Left lobe of liver (tissue), 2 donors: ENCODE data around the gene PSMD11. TPM values are rescaled to one million over a fixed set of nuclear protein-coding genes. Genes with fewer than 3 reads are reported as not detected.
A peak's percentile ranks its signal among the peaks of the same experiment; 100 is the strongest.
"Not testable (repeated sequence)": the region's sequence is repeated elsewhere in the genome, so short reads cannot be mapped to it uniquely, and the experiment has no call there.

Source experiments
- ATAC-seq: fragments of 200-7000 bp; cut with Tn5 transposase; one replicate; pipeline ENCODE4 v1.9.1; 2020; ENCODE audit warnings: mild to moderate bottlenecking, moderate library complexity
- DNase-seq: peaks from one replicate; pipeline ENCODE4 v3.0.0-alpha.2; 2020; ENCODE audit warnings: low spot score
- total RNA-seq: library from RNA; stranded (reverse); gene quantifications from one replicate; pipeline ENCODE4 v1.2.1, GENCODE V29; 2021
- donor health status: DM: no; HTN: no; CAD: no; lungs with moderate emphysema.
- donor health status: DM: no; HTN: yes; CAD: no.

PSMD11 gene
- total RNA-seq, 1 donor from 2014 or later = 49.1 TPM

DNA sequence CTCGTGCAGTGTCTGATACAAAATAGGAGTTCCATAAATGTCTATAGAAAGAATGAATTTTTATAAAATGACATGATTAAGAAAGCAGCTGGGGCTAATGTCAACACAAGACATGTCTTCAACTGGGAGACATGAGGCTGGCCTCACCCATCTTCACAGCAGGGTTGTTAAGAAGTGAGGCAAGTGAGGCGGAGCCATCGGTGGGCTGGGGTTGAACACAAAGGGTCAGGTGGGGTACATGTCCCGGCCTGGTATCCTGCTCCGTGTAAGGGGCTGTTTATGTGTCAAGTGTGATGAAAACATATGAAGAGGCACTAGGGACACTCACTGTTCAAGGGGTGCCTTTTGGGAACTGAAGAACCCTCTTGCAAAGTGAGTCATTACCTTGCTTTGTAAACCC, 64.6 kb downstream of the PSMD11 start:
- ATAC-seq (no peak), DNase-seq (no peak)

DNA sequence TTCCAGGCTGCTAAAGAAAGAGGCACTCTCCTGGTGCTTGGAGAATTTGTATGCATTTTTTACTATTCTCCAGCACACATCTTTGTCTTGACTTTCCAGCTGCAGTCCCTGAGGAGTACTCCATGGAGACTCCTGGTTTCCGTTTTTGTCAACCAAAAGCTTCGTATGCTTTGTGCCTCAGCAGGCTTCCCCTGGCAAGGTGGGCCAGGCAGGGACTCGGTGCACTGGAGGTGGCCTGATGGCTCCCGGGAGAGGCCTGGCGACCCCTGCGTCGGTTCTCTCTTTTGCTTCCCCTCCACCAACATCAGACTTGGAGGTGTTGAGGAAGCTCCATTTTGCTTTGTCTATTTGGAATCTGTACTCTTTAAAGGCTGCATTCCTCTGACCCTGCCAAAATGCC, 66.2 kb downstream of the PSMD11 start:
- DNase-seq (no peak), ATAC-seq (no peak)

DNA sequence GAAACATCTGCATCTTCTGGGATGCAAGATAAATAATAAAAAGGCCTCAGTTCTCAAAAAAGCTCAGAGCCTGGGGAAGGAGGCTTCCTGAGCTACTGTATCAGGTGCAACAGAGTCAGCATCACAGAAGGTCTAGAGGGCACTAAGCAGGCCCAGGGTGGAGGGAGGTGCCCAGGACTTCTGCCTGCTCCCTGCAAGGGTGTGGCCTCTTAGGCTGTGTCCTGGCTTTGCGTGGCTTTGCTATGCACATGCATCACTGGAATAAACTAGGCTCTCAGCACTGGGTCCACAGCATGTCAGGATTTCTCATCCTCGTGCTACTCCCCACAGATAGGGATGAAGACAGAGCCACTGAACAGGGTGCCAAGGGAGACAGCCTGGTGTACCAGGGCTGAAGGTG, 68.0 kb downstream of the PSMD11 start:
- ATAC-seq (no peak), DNase-seq (no peak)

DNA sequence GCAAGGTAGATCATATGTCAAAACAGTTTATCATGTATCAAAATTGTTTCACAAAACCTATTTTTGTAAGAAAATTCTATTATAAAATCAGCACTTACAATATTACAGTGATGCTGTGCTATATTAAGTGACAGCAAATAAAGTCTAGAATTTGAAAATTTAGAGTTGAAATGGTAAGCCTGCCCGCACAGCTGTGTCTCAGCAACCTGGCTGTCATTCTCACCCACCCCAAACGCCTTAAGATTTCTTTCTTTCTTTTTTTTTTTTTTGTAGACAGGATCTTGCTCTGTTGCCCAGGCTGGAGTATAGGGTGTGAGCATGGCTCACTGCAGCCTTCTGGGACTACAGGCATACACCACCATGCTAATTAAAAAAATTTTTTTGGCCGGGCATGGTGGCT, 69.3 kb downstream of the PSMD11 start:
- ATAC-seq = no peak

DNA sequence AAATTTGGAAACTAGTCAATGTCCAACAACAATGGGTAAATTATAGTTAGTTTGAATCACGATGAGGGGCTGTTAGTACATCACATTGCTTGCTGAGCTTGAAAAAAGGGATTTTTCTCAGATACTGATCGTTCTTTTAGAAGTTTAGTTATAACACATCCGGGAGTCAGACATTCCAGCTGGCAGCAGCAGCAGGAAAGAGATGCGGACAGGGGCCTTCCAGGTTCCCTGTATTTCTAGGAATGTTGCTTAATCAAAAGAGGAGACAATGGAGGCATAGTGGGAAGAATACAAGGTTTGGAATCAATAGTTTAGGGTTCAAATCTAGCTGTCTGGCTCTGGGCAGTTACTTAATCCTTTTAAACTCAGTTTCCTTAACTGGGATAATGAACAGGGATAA, 70.3 kb downstream of the PSMD11 start:
- no peak for DNase-seq
- ATAC-seq = no peak

More for the DNA sequence above, 69.3 kb downstream of the PSMD11 start:
- DNase-seq = no peak

DNA sequence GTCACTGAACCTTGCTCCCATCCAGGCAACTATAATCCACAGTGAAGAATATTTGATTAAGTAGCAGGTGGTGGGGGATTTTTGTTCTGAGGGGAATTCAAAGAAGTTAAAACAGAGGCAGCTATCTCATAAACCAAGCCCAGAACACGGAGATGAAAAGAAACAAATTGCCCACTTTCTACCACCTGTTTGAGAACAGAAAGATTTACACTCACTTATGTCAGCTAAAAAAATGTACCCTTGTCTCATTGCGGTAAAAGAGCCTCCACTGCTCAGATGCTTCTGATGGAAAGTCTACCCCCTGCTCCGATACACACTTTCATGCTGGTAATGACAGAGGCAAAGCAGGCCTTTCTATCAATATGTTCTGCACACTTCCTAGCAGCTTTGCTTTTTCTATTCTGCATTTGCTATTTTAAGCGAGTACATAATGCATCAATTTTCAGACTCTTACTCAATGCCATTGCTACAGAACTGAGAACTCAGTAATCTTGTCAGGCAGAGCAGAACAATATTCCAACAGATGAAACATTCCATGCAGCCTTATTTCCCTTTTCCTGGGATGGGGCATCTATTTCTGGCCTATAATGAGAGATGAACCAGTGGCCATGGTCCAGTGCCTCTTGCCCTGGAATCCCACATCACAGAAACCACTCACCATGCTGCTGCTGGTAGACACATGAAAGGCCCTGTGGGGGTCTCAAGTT, 71.5 kb downstream of the PSMD11 start:
- no peak for ATAC-seq
- DNase-seq = no peak

DNA sequence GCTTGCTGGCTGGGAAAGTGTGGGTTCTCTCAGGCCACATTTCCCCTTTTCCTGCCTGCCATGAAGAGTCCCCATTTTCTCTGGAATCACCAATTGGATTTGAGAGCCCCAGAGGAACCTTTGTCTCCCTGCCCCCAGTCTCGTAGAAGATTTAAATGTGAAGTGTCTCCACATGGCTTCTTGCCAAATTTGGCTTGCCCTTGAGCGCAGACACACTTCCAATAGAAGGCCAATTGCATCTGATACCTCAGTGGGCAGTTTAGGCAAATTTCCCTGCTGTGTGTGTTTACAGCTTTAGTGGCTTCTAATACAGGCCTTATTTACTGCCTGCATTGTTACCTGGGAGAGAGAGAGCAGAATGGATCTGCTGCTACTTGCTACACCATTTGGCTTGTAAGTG, 72.1 kb downstream of the PSMD11 start:
- ATAC-seq (no peak), DNase-seq (no peak)

DNA sequence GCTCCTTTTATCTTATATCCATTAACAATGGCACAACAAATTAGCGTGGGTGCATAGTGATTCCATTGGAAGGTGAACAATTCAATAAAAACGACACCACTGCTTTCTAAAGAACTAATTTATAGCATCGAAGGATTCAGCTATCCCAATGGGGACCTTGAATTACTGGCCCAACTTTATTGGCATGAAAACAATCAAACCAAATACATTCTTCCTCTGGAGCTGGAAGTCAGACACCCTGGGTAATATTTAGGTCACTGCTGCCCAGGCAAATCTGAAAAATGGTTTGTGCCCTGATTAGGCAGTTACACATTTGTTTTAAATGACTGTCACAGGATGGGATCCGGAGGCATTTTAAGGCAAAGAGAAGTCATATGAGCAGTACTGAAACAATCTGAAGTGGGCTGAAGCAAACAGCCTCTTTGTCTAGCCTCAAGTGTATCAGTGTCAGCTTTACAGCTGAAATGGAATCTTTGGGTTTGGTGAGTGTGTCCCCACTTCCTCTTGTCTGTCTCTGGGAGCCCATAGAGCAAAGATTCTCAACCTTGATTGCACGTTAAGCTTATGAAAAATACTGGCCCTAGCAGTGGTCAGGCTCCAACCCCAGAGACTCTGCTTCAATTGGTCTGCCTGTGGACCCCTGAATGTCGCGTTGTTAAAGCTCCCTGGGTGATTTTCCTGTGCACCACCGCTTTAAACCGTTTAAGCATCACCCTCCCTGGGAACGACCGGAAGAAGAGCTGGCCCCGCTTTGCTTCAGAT, 72.8 kb downstream of the PSMD11 start:
- DNase-seq (no peak), ATAC-seq (no peak)

DNA sequence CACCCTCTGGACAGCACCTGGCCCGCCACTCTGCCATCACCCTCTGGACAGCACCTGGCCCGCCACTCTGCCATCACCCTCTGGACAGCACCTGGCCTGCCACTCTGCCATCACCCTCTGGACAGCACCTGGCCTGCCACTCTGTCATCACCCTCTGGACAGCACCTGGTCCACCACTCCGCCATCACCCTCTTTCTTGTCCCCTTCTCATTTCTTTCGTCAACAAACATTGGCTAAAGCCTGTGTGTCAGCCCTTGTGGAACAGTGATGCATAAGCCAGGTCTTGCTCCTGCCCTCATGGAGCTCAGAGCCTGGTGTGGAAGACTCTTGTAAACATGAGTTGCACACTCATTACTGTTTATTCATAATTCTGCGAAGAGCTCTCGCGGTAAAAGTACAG, 73.7 kb downstream of the PSMD11 start:
- ATAC-seq (no peak), DNase-seq (no peak)

DNA sequence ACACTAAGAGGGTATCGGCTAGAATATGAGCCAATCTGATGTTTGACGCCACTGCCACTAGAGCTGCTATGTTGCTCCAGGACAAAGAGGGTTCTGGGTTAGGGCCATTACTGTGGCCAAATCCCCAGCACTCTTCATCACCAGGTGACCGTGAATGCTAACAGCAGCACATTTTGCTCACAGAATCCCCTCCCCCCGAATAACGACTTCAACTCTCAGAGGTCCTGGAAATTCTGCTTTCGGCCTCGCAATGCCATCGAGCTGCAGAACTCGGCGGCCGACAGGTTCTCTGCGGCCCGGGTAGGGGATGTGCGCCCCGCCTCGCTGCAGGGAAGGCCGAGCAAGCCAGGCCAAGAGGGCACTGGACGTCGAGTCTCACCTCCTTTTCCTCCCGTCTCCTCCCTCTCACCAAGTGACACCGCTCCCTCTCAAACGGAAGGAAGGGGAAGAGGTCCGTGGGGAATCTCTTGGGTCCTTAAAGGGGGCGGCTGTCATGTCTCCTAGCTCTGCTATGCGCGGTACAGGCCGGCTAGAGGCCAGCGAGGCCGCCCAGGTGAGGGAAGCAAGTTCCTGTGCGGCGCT, 74.4 kb downstream of the PSMD11 start:
- no peak for DNase-seq
- no peak for ATAC-seq

DNA sequence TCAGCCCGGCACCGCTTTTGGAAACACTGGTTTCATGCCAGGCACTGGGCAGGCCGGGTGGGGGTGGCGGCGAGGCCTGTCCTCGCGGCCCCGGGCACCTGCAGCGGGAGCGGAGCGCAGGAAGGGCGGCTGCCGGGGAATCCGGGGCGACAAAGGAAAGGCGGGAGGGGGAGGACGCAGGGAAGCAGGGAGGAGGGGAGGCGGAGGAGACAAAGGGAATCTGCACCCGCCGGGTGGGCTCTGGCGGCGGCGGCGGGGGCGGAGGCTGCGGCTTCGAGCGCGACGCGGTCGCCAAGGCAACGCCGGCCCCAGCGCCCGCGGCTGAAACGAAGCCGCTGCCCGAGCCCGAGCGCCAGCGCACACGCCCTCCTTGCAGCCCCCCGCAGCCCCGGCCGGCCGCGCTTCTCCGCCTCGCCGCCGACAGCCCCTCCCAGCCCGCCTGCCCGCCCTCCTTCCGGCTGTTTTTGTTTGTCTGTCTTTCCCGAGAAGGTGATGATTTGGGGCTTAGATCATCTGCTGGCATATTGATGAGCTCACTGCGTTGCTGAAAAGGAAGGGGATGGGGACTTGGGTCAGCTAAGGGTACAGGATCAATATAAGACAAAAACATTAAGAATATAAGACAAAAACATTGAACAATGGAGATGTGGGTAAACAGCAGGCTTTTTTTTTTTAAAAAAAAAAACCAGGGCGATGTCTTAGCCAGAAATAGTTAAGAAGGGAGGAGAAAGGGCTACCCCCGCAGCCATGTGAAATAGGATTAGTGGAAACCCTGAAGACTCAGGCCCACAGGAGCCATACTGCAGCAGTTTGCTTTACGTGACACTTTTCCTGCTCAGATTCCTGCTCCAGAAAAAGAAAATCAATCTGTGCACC, 75.2 kb downstream of the PSMD11 start:
- ATAC-seq (peak; percentile 71), DNase-seq (no peak)

DNA sequence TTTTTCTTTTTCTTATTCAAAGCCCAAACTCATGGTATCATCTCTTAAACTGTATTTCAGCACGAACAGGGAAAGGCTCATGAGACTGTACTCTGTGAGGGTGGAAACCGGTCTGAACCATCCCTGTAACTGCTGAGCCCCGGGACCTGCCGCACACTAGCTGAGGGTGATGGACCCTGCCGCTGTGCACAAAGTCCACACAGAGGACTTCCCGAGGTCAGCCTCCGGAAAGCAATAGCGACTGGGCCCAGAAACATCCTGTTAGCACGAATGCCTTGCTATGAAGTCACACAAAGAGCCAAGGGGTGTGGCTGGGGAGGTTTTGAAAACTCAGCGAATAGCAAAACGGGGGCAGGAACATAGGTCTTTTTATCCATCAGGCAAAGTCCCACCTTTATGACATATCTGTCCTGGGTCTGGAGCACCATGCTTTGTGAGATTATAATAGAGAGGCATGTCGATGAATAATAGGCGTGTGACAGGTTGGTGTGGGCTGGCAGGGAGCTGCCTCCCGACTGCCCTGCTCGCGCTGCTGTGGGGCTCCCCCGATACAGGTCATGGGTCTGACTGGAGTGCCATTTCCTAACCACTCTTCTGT, 75.9 kb downstream of the PSMD11 start:
- no peak for DNase-seq
- peak; percentile 54 for ATAC-seq

DNA sequence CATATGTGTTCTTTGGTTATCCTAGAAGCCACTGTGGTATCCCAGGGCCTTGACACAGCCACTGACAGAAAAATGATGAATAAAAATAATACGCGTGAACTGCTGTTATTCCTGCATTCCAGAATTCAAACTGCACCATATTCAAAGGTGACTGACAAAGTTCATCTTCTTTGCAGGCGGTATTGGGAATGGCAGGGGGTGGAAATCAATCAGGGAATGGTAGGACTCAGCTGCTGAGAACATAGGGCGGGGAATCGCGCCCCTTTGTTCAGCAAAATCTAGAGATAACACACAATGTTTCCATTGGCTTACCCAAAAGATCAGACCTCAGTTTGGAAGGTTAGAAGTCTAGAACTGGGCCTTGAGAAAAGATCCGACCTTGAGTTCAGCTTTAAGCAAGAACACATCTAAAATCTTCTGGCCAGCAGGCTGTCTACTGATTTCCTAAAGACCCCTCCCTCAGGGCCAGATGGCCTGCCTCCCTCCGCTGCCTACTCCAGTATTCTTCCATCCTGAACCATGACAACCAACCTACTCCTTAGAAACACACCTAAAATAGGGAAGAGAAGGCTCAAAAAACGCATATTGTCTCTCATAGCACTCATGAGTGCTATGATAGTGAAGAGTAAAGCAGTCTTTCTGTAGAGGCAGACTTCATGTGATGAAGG, 76.6 kb downstream of the PSMD11 start:
- ATAC-seq = no peak
- no peak for DNase-seq

DNA sequence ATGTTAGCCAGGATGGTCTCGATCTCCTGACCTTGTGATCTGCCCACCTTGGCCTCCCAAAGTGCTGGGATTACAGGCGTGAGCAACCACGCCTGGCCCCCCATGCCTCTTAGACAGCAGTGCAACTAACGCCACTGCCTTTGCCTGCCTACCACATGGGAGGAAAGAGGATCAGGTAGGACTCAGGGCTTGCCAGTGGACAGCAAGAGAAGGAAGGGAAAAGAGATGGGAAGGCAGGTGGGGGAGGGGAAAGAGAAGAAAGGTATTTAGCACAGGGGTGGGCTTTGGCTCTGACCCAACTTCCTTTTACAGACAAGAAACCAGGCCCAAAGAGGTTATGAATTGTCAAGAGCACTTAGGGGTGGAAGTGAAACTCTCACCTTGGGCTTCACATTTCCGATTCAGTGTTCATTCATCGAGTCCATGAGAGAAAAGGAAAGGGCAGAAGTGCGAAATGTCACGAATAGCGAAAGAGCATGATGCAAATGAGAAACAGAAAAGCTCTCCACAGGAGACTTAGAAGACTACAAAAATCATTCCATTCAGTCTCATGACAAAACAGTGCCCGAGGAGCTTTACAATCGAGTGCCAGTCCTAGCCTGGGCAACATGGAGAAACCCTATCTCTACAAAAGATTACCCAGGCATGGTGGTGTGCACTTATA, 78.8 kb downstream of the PSMD11 start:
- ATAC-seq (no peak), DNase-seq (no peak)

DNA sequence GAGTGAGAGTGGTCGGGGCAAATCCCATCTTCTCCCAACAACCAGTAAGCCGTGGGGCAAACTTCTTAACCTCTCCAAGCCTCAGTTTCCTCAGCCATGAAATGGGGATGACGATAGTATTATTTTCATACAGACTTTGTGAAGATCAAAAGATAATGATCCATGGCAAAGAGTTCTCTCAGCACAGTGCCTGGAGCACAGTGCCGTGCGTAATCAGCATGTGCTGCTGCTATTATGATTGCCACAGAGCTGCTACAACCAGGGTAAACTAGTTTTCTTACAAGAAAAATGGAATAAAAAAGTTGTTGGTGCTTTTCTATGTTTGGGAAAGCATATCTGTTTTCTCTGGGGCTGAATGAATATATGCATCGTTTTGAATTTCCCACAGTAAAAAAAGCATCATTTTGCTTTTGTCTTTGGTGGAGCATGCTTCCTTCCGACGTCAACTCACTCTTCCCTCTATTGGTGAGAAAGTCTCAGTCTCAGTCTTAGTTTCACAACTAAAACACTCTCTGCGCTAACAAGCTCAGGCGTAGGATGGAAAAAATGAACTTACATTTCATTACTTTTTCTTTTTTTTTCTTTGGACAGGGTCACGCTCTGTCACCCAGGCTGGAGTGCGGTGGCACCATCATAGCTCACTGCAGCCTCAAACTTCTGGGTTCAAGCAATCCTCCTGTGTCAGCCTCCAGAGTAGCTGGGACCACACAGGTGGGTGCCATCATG, 79.7 kb downstream of the PSMD11 start:
- DNase-seq (no peak), ATAC-seq (no peak)

DNA sequence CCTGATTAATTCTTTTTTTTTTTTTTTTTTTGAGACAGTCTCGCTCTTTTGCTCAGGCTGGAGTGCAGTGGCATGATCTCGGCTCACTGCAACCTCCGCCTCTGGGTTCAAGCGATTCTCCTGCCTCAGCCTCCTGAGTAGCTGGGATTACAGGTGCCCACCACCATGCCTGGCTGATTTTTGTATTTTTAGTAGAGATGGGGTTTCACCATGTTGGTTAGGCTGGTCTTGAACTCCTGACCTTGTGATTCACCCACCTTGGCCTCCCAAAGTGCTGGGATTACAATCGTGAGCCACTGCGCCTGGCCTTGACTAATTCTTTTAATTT, 80.2 kb downstream of the PSMD11 start:
- DNase-seq, ATAC-seq: not testable (repeated sequence)

DNA sequence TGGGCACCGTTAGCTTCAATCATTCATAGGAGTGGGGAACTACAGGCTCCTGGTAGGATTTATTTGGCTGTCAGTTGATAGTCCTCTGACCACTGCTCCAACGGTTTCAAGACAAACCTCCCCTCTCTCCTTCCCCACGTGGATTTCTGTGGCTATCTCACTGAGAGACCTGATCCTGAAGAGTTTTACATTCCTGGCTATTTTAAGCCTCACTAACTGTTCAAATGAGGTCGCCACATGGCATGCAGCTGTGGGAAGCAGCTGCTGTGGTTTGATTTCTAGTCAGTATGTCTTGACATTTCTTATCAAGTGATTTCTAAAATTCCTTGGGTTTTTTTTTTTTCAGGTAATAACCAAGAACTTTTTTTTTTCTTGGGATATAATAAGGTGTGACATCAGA, 80.8 kb downstream of the PSMD11 start:
- ATAC-seq = no peak
- DNase-seq = no peak

DNA sequence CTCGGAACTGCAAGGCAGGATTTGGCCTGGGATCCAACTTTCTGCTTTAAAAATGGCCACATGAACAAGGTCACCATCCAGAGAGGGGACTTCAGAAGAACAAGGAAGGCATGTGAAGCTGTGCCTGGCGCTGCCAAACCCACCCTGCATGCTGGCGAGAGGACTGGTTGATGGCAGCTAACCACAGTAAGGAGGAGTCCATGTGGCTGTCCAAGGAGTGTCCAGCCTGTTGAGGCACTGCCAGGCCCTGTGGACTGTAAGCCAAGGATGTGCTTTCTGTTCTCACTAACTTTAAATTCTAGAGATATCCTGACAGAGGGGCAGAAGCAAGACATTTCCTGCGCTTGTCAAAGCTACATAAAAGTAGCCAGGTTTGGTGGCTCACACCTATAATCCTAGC, 82.8 kb downstream of the PSMD11 start:
- ATAC-seq (no peak), DNase-seq (no peak)

DNA sequence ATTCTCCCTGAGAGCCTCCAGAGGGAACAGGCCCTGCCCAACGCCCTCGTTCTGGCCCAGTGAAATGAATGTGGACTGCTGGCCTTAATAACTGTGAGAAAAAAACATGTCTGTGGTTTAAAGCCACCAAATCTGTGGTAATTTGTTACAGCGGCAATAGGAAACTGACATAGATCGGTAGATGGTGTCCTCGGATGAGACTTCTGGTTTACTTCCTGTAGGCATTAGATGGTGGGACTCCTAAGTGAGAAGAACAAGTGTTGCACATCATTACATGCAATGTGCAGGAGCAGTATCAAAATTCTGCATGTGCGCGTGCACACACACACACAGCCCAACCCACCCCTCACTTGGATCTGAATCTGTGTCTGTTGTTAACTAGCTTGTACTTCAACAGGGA, 84.5 kb downstream of the PSMD11 start:
- ATAC-seq = no peak
- no peak for DNase-seq
